ENCODE data around the gene R3HDM4. TPM values are rescaled to one million over a fixed set of nuclear protein-coding genes. Genes with fewer than 3 reads are reported as not detected.
A peak's percentile ranks its signal among the peaks of the same experiment; 100 is the strongest.

R3HDM4 gene
- total RNA-seq, 4 donors from 2014 or later: 23.7 to 44.9 (median 32.9) TPM

DNA sequence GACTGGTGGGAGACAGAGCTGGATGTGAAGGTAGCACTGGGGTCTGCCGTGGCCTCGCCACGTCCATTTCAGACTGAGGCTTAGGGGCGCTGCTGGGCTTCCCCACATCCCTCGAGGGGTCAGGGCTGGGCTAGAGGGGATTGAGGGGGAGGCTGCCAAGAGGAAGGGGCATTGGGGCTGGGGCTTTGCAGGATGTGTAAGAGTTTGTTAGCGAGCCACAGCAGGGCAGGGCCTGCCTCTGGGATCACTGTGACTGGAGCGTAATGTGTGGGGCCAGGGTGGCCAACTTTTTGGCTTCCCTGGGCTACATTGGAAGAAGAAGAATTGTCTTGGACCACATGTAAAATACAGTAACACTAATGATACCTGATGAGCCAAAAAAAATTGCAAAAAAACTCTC, 26.9 kb upstream of the R3HDM4 start:
- no peak for TF ChIP-seq POLR2A (IDR thresholded peaks at IDR 0.05)
- TF ChIP-seq EP300 (IDR thresholded peaks at IDR 0.05): no peak
- TF ChIP-seq CTCF (IDR thresholded peaks at IDR 0.05): no peak
- TF ChIP-seq POLR2AphosphoS5 (IDR thresholded peaks at IDR 0.05): no peak
- no peaks in the 10 kb centered on the region for H3K27me3 ChIP-seq
- H3K4me3 ChIP-seq: no peak overlapping the region
- peak overlapping the region in 2 of 4 donors; percentile 79 to 87 for H3K27ac ChIP-seq
- H3K4me1 ChIP-seq: peaks cover 0 to 42% (median 10%) of the 10 kb centered on the region in 3 donors
- H3K9me3 ChIP-seq: no peaks in the 10 kb centered on the region
- H3K36me3 ChIP-seq: peaks cover 0 to 4% of the 10 kb centered on the region in 2 donors
- no peak for ATAC-seq
- 92 to 100% methylated on average over 1 to 5 of the region's 7 CpGs for WGBS, 2 donors (ENCODE audit: low coverage in 1 of 2)

- Histone ChIP-seq H3K36me3 (peaks cover 0 to 4% of the 10 kb centered on the region in 2 donors), H3K27me3 (no peaks in the 10 kb centered on the region), H3K9me3 (no peaks in the 10 kb centered on the region), H3K4me1 (peaks cover 0 to 46% (median 15%) of the 10 kb centered on the region in 3 donors), H3K27ac (no peak overlapping the region), H3K4me3 (no peak overlapping the region)
- TF ChIP-seq CTCF (IDR thresholded peaks at IDR 0.05) (no peak), EP300 (IDR thresholded peaks at IDR 0.05) (no peak), POLR2A (IDR thresholded peaks at IDR 0.05) (no peak), POLR2AphosphoS5 (IDR thresholded peaks at IDR 0.05) (no peak)
- 84 to 85% methylated on average over 14 to 19 of the region's 22 CpGs for WGBS, 2 donors (ENCODE audit: low coverage in 1 of 2)
- ATAC-seq: no peak
These were observed 26.4 kb upstream of the R3HDM4 start for GRCh38 chr19:939439-939838.

GRCh38 chr19:938233-938923, 25.4 kb upstream of the R3HDM4 start:
- WGBS, 2 donors (ENCODE audit: low coverage in 1 of 2): 89 to 94% methylated on average over 9 to 17 of the region's 23 CpGs

GRCh38 chr19:937259-937694, 24.3 kb upstream of the R3HDM4 start:
- ATAC-seq: no peak
- peaks cover 0 to 65% (median 34%) of the 10 kb centered on the region in 3 donors for H3K4me1 ChIP-seq
- no peaks in the 10 kb centered on the region for H3K36me3 ChIP-seq
- H3K27ac ChIP-seq: no peak overlapping the region
- H3K9me3 ChIP-seq: no peaks in the 10 kb centered on the region
- no peaks in the 10 kb centered on the region for H3K27me3 ChIP-seq
- H3K4me3 ChIP-seq: no peak overlapping the region
- 94 to 98% methylated on average over 6 to 9 of the region's 16 CpGs for WGBS, 2 donors (ENCODE audit: low coverage in 1 of 2)
- TF ChIP-seq POLR2AphosphoS5 (IDR thresholded peaks at IDR 0.05) (no peak), POLR2A (IDR thresholded peaks at IDR 0.05) (no peak), EP300 (IDR thresholded peaks at IDR 0.05) (no peak)

More at GRCh38 chr19:938233-938923, 25.4 kb upstream of the R3HDM4 start:
- Histone ChIP-seq H3K9me3 (no peaks in the 10 kb centered on the region), H3K4me1 (peaks cover 0 to 57% (median 26%) of the 10 kb centered on the region in 3 donors), H3K4me3 (no peak overlapping the region), H3K27ac (no peak overlapping the region), H3K36me3 (peaks cover 0 to 4% of the 10 kb centered on the region in 2 donors), H3K27me3 (no peaks in the 10 kb centered on the region)
- TF ChIP-seq POLR2AphosphoS5 (IDR thresholded peaks at IDR 0.05) (no peak), EP300 (IDR thresholded peaks at IDR 0.05) (no peak), POLR2A (IDR thresholded peaks at IDR 0.05) (no peak), CTCF (IDR thresholded peaks at IDR 0.05) (no peak)
- no peak for ATAC-seq

GRCh38 chr19:936175-936546, 23.1 kb upstream of the R3HDM4 start:
- TF ChIP-seq POLR2AphosphoS5 (IDR thresholded peaks at IDR 0.05) (no peak), CTCF (IDR thresholded peaks at IDR 0.05) (no peak), EP300 (IDR thresholded peaks at IDR 0.05) (no peak), POLR2A (IDR thresholded peaks at IDR 0.05) (no peak)
- H3K4me1 ChIP-seq: peaks cover 0 to 59% (median 32%) of the 10 kb centered on the region in 3 donors
- H3K27ac ChIP-seq: peak overlapping the region in 1 of 4 donors; percentile 81
- no peaks in the 10 kb centered on the region for H3K9me3 ChIP-seq
- ATAC-seq: no peak
- WGBS, 2 donors (ENCODE audit: low coverage in 1 of 2): 93 to 96% methylated on average over 3 to 9 of the region's 10 CpGs
- no peaks in the 10 kb centered on the region for H3K27me3 ChIP-seq
- H3K4me3 ChIP-seq: no peak overlapping the region
- no peaks in the 10 kb centered on the region for H3K36me3 ChIP-seq

All from gastroesophageal sphincter (tissue), 4 donors.